Activated naive CD4-positive, alpha-beta T cell treated with anti-CD3 and anti-CD28 coated beads for 36 hours (primary cell): ENCODE results near the gene LRG1. TPM values are rescaled to one million over a fixed set of nuclear protein-coding genes. Genes with fewer than 3 reads are reported as not detected.

Experiments used
- CTCF ChIA-PET: fragments of 350-600 bp; sonication (Branson Sonifier 250); formaldehyde crosslinking; loops from one replicate; lab custom pipeline; 2021; ENCODE audit warnings: antibody characterized with exemption; lab: Charles Lee
- DNase-seq: peaks from one replicate; pipeline ENCODE4 v3.0.0-alpha.2; 2020
- H3K27ac Mint-ChIP-seq: one replicate; pipeline ENCODE4 v1.8.0; 2021; ENCODE audit warnings: mild to moderate bottlenecking, mixed read lengths
- H3K27me3 Mint-ChIP-seq: one replicate; pipeline ENCODE4 v1.8.0; 2021; ENCODE audit warnings: low read depth, mixed read lengths
- H3K36me3 Mint-ChIP-seq: one replicate; pipeline ENCODE4 v1.8.0; 2021; ENCODE audit warnings: low read depth, mixed read lengths
- H3K4me1 Mint-ChIP-seq: one replicate; pipeline ENCODE4 v1.8.0; 2021; ENCODE audit warnings: low read depth, mixed read lengths
- H3K4me3 Mint-ChIP-seq: one replicate; pipeline ENCODE4 v1.8.0; 2021; ENCODE audit warnings: mild to moderate bottlenecking, moderate library complexity, mixed read lengths
- H3K9me3 Mint-ChIP-seq: one replicate; pipeline ENCODE4 v1.8.0; 2021; ENCODE audit warnings: mixed read lengths
- intact Hi-C: fragments of 100-400 bp; cut with micrococcal nuclease; formaldehyde crosslinking; loops from one replicate; pipeline ENCODE4 v1.15.1; 2023
- total RNA-seq, 2 experiments: library from RNA; stranded (reverse); gene quantifications; one replicate each; pipeline ENCODE4 v1.2.3, GENCODE V29; 2021

Gene LRG1
- total RNA-seq, 2 experiments from 2014 or later: 1.3 to 1.5 TPM

DNA sequence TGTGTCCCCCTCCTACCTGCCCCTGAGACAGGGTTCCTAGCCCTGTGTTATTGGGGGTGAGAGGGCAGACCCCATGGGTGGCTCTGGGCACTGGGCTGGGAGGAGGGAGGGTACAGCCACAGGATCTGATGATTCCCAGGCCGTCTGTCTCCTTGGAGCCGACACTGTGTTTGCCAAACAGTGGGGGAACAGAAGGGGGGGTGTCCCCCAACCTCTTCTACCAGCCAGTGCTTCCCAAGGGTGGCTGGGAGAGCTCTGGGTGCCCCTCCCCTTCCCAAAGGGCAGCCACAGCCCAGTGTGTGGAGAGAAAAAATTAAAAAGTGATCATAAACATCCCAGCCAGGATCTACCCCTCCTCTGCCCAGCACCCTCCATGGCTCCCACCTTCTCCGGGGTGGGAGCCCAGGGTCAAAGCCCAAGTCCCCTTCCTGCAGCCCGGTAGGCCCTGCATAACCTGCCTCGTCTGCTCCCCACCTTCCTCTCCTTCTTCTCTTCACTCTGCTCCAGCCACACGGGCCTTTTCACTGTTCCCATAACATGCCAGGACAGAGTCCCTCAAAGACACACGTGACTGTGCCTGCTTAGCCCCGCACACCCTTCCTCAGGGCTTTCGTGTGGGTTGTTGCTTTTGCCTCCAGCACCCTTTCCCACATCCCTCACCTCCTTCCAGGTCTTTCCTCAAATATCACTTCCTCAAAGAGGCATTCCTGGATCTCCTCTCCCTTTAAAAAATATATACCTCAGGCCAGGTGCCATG is 20.1 kb downstream of the LRG1 start:
- H3K4me3 Mint-ChIP-seq: no peak overlapping the region
- no peaks in the 10 kb centered on the region for H3K36me3 Mint-ChIP-seq
- H3K9me3 Mint-ChIP-seq: no peaks in the 10 kb centered on the region
- H3K27ac Mint-ChIP-seq: no peak overlapping the region
- no peak for DNase-seq
- no peaks in the 10 kb centered on the region for H3K4me1 Mint-ChIP-seq
- intact Hi-C loops: no loop called here
- CTCF ChIA-PET: interaction anchor here (1.0 kb wide), 1 partner anchor 380 kb away, joined by 3 read pairs; no protein-coding TSS in a partner anchor
- H3K27me3 Mint-ChIP-seq: peaks cover 5% of the 10 kb centered on the region

GRCh38 chr19:4519172-4519496 is 20.7 kb downstream of the LRG1 start:
- no peaks in the 10 kb centered on the region for H3K36me3 Mint-ChIP-seq
- no peaks in the 10 kb centered on the region for H3K4me1 Mint-ChIP-seq
- DNase-seq: no peak
- H3K27ac Mint-ChIP-seq: no peak overlapping the region
- H3K4me3 Mint-ChIP-seq: no peak overlapping the region
- intact Hi-C loops: no loop called here
- CTCF ChIA-PET: no interaction called here
- H3K27me3 Mint-ChIP-seq: peaks cover 5% of the 10 kb centered on the region
- H3K9me3 Mint-ChIP-seq: no peaks in the 10 kb centered on the region

- intact Hi-C loops: no loop called here
- no peaks in the 10 kb centered on the region for H3K4me1 Mint-ChIP-seq
- no peak within 1 kb of the TSS for H3K4me3 Mint-ChIP-seq
- CTCF ChIA-PET: no interaction called here
- H3K36me3 Mint-ChIP-seq: no peaks in the 10 kb centered on the region
- DNase-seq: no peak
- no peak within 1 kb of the TSS for H3K27ac Mint-ChIP-seq
- no peaks in the 10 kb centered on the region for H3K9me3 Mint-ChIP-seq
- peaks cover 5% of the 10 kb centered on the region for H3K27me3 Mint-ChIP-seq
Measured at GRCh38 chr19:4518345-4519171, 21.3 kb downstream of the LRG1 start, which contains the start of gene PLIN4. PLIN4 (minus strand) TSS chr19:4518486; CDS start chr19:4518272, 214 bp downstream.

- Mint-ChIP-seq H3K27ac (no peak overlapping the region), H3K4me3 (no peak overlapping the region), H3K9me3 (no peaks in the 10 kb centered on the region), H3K4me1 (no peaks in the 10 kb centered on the region), H3K27me3 (peaks cover 5% of the 10 kb centered on the region), H3K36me3 (no peaks in the 10 kb centered on the region)
- intact Hi-C loops: no loop called here
- CTCF ChIA-PET: no interaction called here
- DNase-seq: no peak
Measured at GRCh38 chr19:4517451-4518057, 22.3 kb downstream of the LRG1 start.

DNA sequence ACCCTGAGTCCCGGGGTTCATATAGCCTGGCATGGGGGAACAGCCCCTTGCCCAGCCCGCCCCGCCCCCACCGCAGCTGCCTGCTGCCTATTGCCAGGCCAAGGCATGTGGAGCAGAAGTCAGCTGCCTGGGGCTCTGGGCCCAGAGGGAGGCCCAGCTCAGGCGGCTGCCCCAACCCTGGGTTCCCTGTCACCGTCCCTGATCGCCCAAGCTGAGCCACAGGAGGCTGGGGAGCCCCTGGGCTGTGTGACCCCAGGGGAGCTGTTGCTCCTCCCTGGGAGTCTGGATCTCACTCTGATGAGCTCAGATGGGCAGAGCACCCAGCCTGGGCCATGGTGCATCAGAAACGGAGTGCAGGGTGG is 22.9 kb downstream of the LRG1 start:
- no peaks in the 10 kb centered on the region for H3K9me3 Mint-ChIP-seq
- H3K27me3 Mint-ChIP-seq: peaks cover 5% of the 10 kb centered on the region
- H3K4me3 Mint-ChIP-seq: no peak overlapping the region
- intact Hi-C loops: no loop called here
- CTCF ChIA-PET: no interaction called here
- no peak overlapping the region for H3K27ac Mint-ChIP-seq
- no peak for DNase-seq
- no peaks in the 10 kb centered on the region for H3K36me3 Mint-ChIP-seq
- no peaks in the 10 kb centered on the region for H3K4me1 Mint-ChIP-seq

DNA sequence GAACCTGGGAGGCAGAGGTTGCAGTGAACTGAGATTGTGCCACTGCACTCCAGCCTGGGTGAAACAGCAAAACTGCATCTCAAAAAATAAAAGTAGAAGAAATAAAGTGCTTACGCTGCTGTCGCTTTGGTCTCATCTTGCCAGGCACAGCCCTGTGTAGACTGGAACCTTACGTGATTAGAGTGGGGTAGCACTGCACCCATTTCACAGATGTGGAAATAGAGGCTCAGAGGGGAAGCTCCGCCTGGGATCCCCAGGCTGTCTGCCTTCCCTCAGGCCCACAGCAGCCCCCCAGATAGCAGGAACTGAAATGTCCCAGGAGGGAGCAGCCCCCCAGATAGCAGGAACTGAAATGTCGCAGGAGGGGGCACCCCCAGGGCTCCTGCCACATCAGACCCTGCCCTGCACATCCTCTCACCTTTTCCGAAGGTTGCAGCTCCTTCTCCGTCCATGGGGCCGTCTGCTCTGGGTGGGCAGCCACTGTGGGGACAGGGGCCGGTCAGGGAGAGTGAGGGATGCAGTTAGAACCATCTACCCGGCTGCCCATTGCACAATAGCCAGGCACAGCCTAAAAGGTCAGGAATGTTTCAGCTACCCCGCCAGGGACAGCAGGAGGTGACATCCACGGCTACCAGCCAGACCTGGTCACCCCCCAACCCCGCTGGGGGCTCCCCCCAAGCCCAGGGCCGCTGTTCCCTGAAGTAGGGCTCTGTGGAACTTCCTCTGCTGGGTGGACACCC is 23.5 kb downstream of the LRG1 start:
- intact Hi-C loops: no loop called here
- H3K27ac Mint-ChIP-seq: no peak overlapping the region
- no peak overlapping the region for H3K4me3 Mint-ChIP-seq
- no peaks in the 10 kb centered on the region for H3K36me3 Mint-ChIP-seq
- no peaks in the 10 kb centered on the region for H3K9me3 Mint-ChIP-seq
- CTCF ChIA-PET: interaction anchor here (1.1 kb wide), 2 partner anchors 9 to 235 kb away, joined by 3 to 5 read pairs; no protein-coding TSS in a partner anchor
- DNase-seq: no peak
- H3K4me1 Mint-ChIP-seq: no peaks in the 10 kb centered on the region
- peaks cover 5% of the 10 kb centered on the region for H3K27me3 Mint-ChIP-seq

DNA sequence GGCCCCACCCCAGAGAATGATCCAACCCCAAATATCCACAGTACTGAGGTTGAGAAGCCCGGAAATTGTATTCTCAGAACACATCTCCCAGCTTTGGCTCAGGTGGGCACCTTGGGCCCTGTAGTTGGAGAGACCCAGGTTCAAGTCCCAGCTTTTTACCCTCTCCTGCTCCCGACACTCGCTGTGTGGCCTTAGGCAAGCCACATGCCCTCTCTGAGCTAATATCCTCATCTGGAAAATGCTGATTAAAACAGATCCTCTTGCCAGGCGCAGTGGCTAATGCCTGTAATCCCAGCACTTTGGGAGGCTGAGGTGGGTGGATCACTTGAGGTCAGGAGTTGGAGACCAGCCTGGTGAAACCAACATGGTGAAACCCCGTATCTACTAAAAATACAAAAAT is 24.1 kb downstream of the LRG1 start:
- Mint-ChIP-seq H3K9me3 (no peaks in the 10 kb centered on the region), H3K4me1 (no peaks in the 10 kb centered on the region), H3K27me3 (peaks cover 5% of the 10 kb centered on the region), H3K4me3 (no peak overlapping the region), H3K36me3 (no peaks in the 10 kb centered on the region), H3K27ac (no peak overlapping the region)
- intact Hi-C loops: no loop called here
- CTCF ChIA-PET: interaction anchor here (1.1 kb wide), 2 partner anchors 9 to 235 kb away, joined by 3 to 5 read pairs; no protein-coding TSS in a partner anchor
- no peak for DNase-seq

GRCh38 chr19:4513248-4513647 is 26.6 kb downstream of the LRG1 start:
- CTCF ChIA-PET: no interaction called here
- H3K4me3 Mint-ChIP-seq: no peak overlapping the region
- intact Hi-C loops: no loop called here

DNA sequence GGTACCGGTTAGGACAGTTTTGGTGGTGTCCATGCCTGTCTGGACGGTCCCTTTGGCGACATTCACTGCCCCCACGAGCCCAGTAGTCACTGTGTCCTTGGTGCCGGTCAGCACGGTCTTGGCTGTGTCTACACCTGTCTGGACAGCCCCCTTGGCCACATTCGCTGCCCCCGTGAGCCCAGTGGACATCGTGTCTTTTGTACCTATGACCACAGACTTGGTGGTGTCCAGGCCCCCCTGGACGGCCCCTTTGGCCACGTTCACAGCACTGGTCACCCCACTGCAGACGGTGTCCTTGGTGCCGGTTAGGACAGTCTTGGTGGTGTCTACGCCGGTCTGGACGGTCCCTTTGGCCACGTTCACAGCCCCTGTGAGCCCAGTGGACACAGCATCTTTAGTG is 27.8 kb downstream of the LRG1 start:
- no peak overlapping the region for H3K4me3 Mint-ChIP-seq
- intact Hi-C loops: no loop called here
- H3K36me3 Mint-ChIP-seq: no peaks in the 10 kb centered on the region
- no peaks in the 10 kb centered on the region for H3K27me3 Mint-ChIP-seq
- H3K27ac Mint-ChIP-seq: no peak overlapping the region
- DNase-seq: no peak
- H3K9me3 Mint-ChIP-seq: no peaks in the 10 kb centered on the region
- no peaks in the 10 kb centered on the region for H3K4me1 Mint-ChIP-seq
- CTCF ChIA-PET: no interaction called here

More at GRCh38 chr19:4513248-4513647, 26.6 kb downstream of the LRG1 start:
- Mint-ChIP-seq H3K27ac (no peak overlapping the region), H3K9me3 (no peaks in the 10 kb centered on the region), H3K27me3 (no peaks in the 10 kb centered on the region), H3K36me3 (no peaks in the 10 kb centered on the region), H3K4me1 (no peaks in the 10 kb centered on the region)
- DNase-seq: no peak

DNA sequence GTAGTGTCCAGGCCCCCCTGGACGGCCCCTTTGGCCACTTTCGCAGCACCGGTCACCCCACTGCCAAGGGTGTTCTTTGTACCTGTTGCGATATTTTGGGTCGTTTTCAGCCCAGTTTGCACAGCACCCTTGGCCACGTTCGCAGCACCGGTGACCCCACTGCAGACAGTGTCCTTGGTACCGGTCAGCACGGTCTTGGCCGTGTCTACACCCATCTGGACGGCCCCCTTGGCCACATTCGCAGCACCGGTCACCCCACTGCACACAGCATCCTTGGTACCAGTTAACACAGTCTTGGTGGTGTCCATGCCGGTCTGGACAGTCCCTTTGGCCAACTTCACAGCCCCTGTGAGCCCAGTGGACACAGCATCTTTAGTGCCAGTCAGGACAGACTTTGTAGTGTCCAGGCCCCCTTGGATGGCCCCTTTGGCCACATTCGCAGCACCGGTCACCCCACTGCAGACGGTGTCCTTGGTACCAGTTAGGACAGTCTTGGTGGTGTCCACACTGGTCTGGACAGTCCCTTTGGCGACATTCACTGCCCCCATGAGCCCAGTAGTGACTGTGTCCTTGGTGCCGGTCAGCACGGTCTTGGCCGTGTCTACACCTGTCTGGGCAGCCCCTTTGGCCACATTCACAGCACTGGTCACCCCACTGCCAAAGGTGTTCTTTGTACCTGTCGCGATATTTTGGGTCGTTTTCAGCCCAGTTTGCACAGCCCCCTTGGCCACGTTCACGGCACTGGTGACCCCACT is 28.4 kb downstream of the LRG1 start:
- H3K4me3 Mint-ChIP-seq: no peak overlapping the region
- no peak for DNase-seq
- no peaks in the 10 kb centered on the region for H3K27me3 Mint-ChIP-seq
- H3K4me1 Mint-ChIP-seq: peaks cover 3% of the 10 kb centered on the region
- no peaks in the 10 kb centered on the region for H3K36me3 Mint-ChIP-seq
- CTCF ChIA-PET: no interaction called here
- no peak overlapping the region for H3K27ac Mint-ChIP-seq
- intact Hi-C loops: no loop called here
- H3K9me3 Mint-ChIP-seq: no peaks in the 10 kb centered on the region

GRCh38 chr19:4510435-4511255 is 29.2 kb downstream of the LRG1 start:
- no peak overlapping the region for H3K4me3 Mint-ChIP-seq
- H3K9me3 Mint-ChIP-seq: no peaks in the 10 kb centered on the region
- no peaks in the 10 kb centered on the region for H3K36me3 Mint-ChIP-seq
- no peak for DNase-seq
- peaks cover 6% of the 10 kb centered on the region for H3K4me1 Mint-ChIP-seq
- no peak overlapping the region for H3K27ac Mint-ChIP-seq
- intact Hi-C loops: no loop called here
- CTCF ChIA-PET: no interaction called here
- no peaks in the 10 kb centered on the region for H3K27me3 Mint-ChIP-seq
